GM12874 (cell line): Measurements from ENCODE around the gene MTHFD2L.

Experiments
- TF ChIP-seq, protein P1 (sequence below): IDR thresholded peaks from 2 replicates; pipeline ENCODE4 v1.5.1; 2011; ENCODE audit warnings: low read depth, mild to moderate bottlenecking, control low read depth, low read length, moderate library complexity; ENCODE audit not compliant: insufficient read depth

MTHFD2L gene

DNA sequence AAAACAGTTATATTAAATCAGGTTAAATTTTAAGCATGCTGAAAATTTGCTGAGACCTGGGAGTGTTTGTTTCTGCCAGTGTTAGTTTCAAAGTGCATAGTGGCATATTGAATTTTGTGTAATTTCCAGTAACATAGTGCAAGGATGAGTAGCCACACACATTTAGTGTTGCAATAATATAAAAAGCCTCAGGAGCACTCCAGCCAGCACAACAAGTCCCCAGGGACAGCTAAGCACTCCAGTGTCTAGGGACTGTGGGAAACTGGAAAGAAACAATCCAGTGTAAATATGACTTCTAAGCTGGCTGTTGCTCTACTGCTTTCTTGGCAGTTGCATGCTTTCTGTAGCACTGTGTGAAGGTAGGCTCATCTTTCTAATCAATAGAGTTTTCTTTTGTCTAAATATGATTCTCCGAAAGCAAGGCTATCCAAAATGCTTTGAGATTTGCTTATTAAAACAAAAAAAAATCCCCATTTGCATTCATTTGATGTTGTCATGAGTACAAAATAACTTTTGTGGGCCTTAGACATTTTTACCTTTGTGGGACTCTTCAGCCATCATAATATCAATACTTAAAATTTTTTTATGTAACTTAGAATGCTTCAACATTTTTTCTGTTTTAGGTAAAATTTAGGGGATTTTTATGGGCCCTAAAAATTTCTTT, 34.7 kb upstream of the MTHFD2L start:
- TF ChIP-seq, protein P1, sequence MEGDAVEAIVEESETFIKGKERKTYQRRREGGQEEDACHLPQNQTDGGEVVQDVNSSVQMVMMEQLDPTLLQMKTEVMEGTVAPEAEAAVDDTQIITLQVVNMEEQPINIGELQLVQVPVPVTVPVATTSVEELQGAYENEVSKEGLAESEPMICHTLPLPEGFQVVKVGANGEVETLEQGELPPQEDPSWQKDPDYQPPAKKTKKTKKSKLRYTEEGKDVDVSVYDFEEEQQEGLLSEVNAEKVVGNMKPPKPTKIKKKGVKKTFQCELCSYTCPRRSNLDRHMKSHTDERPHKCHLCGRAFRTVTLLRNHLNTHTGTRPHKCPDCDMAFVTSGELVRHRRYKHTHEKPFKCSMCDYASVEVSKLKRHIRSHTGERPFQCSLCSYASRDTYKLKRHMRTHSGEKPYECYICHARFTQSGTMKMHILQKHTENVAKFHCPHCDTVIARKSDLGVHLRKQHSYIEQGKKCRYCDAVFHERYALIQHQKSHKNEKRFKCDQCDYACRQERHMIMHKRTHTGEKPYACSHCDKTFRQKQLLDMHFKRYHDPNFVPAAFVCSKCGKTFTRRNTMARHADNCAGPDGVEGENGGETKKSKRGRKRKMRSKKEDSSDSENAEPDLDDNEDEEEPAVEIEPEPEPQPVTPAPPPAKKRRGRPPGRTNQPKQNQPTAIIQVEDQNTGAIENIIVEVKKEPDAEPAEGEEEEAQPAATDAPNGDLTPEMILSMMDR, result no peak

DNA sequence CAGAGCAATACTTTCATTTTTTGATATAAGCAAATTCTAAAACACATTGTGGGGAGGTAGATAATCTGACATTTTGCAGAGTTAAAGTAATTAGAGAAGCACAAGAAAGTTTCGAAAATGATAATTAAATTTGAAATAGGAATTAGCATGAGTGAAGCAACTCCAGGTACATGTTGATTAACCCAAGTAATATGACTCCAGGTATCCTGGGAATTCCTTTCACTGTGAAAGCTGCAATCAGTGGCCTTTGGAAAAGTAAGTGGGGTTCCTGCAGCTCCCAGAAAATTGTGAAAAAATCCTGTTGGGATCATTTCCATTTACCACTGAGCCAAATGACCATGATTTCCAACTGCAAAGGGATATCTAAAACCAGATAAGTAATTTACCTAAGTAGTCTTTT, 32.9 kb upstream of the MTHFD2L start:
- TF ChIP-seq, protein P1, result no peak

DNA sequence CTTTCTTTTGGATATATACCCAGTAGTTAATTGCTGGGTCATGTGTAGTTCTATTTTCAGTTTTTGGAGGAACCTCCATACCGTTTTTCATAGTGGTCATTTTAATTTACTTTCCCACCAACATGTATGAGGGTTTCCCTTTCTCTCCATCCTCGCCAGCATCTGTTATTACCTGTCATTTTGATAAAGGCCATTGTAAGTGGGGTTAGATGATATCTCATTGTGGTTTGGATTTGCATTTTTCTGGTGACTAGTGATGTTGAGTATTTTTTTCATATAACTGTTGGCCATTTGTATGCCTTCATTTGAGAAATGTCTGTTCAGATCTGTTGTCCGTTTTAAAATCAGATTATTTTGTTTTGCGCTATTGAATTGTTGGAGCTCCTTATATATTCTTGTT, 30.2 kb upstream of the MTHFD2L start:
- TF ChIP-seq, protein P1, result no peak

- TF ChIP-seq, protein P1, result no peak
These were observed 25.0 kb upstream of the MTHFD2L start for GRCh38 chr4:74132944-74133343.

DNA sequence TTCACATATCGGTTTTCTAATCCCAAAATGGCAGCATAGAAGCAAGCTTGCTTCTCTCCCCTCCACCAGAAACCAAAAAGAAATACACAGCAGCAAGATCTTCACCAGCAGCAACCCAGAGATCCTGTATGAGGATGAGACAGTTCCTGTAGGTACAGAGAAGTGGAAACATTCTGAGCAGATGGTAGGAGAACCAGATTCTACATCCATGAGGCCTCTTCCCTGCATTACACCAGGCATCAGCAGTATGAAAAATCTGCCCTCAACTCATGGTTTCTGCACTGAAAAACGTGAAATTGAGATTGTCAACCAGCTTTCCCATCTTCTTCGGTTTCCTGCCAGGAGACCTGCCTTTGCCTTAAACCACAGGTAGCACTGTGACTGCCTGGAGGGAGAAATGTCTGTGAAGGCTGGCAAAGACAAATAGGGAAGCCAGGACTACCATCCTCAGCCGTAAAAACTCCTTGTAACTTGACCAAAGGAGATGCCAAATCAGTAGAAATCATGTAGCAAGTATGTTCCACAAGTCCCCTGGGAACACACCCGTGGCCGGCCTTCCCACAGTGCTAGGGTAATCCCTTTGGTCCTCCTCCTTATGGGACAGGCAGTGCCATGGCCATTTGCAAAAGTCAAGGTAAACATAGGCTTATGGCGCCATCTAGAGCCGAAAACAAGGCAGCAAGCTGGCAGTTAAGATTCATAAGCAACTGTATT, 24.0 kb upstream of the MTHFD2L start:
- TF ChIP-seq, protein P1, result peak; percentile 69

- TF ChIP-seq, protein P1, result no peak
These were observed 23.4 kb upstream of the MTHFD2L start for GRCh38 chr4:74134500-74134852.

- TF ChIP-seq, protein P1, result no peak
These were observed 11.3 kb upstream of the MTHFD2L start for GRCh38 chr4:74146581-74147129.
